Measurements from ENCODE around the gene TRPM1. TPM values are rescaled to one million over a fixed set of nuclear protein-coding genes. Genes with fewer than 3 reads are reported as not detected.

Gene TRPM1
- total RNA-seq, 2 experiments from 2014 or later: not detected

GRCh38 chr15:31001702-31002101 is 99.8 kb downstream of the TRPM1 start:
- H3K4me3 ChIP-seq (ENCODE audit: low read depth, low read length, poor library complexity, severe bottlenecking): no peak overlapping the region
- no peak overlapping the region for H3K27ac ChIP-seq (ENCODE audit: low read depth, low read length, poor library complexity, severe bottlenecking)
- H3K4me1 ChIP-seq (ENCODE audit: insufficient read depth, low read length, poor library complexity, severe bottlenecking): peaks cover 23% of the 10 kb centered on the region
- TF ChIP-seq EZH2phosphoT487 (IDR thresholded peaks at IDR 0.05; ENCODE audit: borderline replicate concordance, low read depth, low read length): no peak
- TF ChIP-seq CTCF (conservative IDR thresholded peaks at IDR 0.05; ENCODE audit: low read length): no peak
- H3K9me3 ChIP-seq (ENCODE audit: low read length): no peaks in the 10 kb centered on the region
- ChIA-PET CTCF (ENCODE audit: unreplicated experiment) (no interaction called here), POLR2A (interaction anchor here (0.9 to 4.4 kb wide), 2 partner anchors 12 to 38 kb away, joined by 4 to 34 read pairs; no protein-coding TSS in a partner anchor)
- H2AFZ ChIP-seq (ENCODE audit: low read length): no peak overlapping the region
- no peaks in the 10 kb centered on the region for H3K36me3 ChIP-seq (ENCODE audit: insufficient read depth, low read length)
- no peaks in the 10 kb centered on the region for H3K79me2 ChIP-seq (ENCODE audit: insufficient read depth, low read depth, low read length)
- intact Hi-C loops (cut with micrococcal nuclease; ENCODE audit: unreplicated experiment): no loop called here
- no peak overlapping the region for H3K4me2 ChIP-seq (ENCODE audit: low read length)
- no peaks in the 10 kb centered on the region for H3K9me2 ChIP-seq (ENCODE audit: insufficient read depth, low read length)
- no TSS peak for BruUV-seq (replicated peaks)
- DNase-seq (ENCODE audit: low spot score): no peak
- H4K20me1 ChIP-seq (ENCODE audit: insufficient read depth, low read length): no peaks in the 10 kb centered on the region

GRCh38 chr15:30999729-31000128 is 101.8 kb downstream of the TRPM1 start:
- intact Hi-C loops (cut with micrococcal nuclease; ENCODE audit: unreplicated experiment): no loop called here

More at GRCh38 chr15:30999729-31000128, 101.8 kb downstream of the TRPM1 start:
- Histone ChIP-seq H3K9me3 (ENCODE audit: low read length) (no peaks in the 10 kb centered on the region), H3K79me2 (ENCODE audit: insufficient read depth, low read depth, low read length) (no peaks in the 10 kb centered on the region), H3K4me2 (ENCODE audit: low read length) (no peak overlapping the region), H4K20me1 (ENCODE audit: insufficient read depth, low read length) (no peaks in the 10 kb centered on the region), H2AFZ (ENCODE audit: low read length) (no peak overlapping the region), H3K27ac (ENCODE audit: low read depth, low read length, poor library complexity, severe bottlenecking) (no peak overlapping the region), H3K36me3 (ENCODE audit: insufficient read depth, low read length) (no peaks in the 10 kb centered on the region), H3K9me2 (ENCODE audit: insufficient read depth, low read length) (no peaks in the 10 kb centered on the region), H3K4me1 (ENCODE audit: insufficient read depth, low read length, poor library complexity, severe bottlenecking) (peaks cover 17% of the 10 kb centered on the region), H3K4me3 (ENCODE audit: low read depth, low read length, poor library complexity, severe bottlenecking) (no peak overlapping the region)
- TF ChIP-seq EZH2phosphoT487 (IDR thresholded peaks at IDR 0.05; ENCODE audit: borderline replicate concordance, low read depth, low read length) (no peak), CTCF (conservative IDR thresholded peaks at IDR 0.05; ENCODE audit: low read length) (no peak)
- ChIA-PET CTCF (ENCODE audit: unreplicated experiment) (no interaction called here), POLR2A (no interaction called here)
- BruUV-seq (replicated peaks): no TSS peak
- no peak for DNase-seq (ENCODE audit: low spot score)

All from OCI-LY7 (cell line).